UCSD-AML1 (cell line): ENCODE measurements around the gene SIM2.

ENCODE experiments used
- DNase-seq: peaks from one replicate; lab custom pipeline; 2025; ENCODE audit not compliant: unreplicated experiment; lab: John Stamatoyannopoulos, UW

The SIM2 gene

DNA sequence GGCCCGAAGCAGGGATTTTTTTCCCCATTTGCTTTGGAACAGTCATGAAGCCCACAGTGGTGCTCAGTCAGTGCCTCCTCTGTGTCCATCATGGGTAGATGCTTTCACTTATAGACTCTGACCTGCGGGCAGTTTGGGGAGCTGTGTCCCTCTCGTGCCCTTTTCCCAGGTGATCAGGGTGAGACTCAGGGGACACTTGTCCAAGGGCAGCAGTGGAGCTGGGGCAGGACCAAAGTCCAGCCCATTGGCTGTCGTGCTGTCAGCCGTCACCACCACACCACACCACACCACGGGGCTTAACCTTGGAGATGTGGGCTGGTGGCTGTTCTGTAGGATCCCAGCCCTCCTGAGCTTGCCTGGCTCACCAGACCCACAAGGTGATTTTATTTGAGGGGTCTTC, 34.9 kb downstream of the SIM2 start:
- no peak for DNase-seq

DNA sequence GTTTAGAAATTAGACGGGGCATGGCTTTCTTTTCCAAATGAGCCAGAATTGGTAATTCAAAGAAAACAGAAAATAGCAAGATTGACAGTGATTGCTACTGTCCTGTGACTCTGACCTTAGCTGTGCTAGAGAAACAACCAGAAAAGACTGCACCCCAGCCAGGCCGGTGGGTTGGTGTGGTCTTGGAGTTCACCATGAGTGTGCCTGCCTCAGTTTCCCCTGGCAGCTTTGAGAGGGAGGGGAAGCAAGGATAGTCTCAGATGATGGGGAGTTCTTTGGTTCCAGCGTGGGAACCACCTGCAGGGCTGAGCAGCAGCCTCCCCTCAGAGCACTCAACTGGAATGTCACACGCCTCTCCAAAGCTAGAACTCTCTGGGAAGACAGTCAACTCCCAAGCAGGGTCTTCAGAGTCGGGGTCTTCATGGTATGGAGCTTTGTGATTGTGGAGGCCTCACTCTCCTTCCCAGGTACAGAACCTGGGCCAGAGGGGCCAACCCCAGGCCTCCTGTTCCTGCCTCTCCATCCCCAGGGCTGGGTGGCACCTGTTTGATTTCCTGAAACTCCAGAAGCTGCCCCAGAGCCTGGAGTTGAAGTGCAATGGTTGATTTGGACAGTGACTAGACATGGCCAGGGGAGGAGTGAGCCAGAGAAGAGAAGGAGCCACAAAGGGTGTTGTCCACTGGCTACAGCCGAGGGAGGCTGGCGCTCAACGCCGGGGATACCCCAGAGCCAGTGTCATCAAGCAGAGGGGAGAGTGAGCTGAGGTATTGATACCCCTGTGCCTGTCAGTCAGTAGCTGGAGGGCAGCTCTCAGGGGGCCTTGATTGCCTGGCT, 35.7 kb downstream of the SIM2 start:
- no peak for DNase-seq

DNA sequence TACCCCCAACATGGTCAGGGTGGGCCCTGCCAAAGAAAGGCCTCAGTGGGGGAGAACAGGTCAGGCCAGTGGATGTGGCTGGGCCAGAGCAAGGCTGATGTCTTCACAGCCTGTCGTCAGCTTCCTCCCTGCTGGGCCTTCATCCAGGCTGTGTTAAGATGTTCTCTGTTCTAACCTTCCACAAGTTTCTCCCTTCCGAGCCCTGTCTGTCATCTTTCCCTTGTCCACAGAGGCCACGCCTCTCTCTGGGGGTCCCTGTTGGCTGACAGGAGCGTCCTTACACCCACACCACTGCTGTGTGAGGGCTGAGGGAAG, 36.2 kb downstream of the SIM2 start:
- DNase-seq = no peak

DNA sequence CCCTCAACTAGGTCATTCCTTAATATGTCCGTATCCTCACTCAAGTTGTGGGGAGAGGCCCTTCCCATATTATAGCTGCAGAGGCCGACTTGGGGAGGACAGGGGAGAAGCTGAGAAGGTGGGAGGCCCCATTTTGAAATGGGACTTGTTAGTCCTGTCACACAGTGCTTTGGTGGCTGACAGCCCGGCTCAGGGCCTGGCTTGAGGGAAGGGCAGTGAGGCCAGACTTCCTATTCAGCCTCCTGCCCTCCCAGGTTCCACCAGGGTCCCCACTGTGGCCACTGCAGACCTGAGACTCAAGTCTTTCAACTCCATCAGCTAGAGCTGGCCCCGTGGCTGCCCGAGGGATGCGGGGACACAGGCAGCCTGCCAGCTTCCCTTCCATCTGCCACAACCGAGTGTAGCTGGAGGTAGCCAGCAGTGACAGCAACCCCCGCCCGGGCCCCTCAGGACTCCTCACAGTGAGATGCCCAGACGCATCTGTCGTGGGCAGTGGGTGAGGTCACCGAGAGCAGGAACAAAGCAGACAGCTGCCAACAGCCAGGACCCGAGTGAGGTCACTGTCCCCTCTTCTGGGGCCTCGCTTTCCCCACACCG, 36.9 kb downstream of the SIM2 start:
- DNase-seq = no peak

DNA sequence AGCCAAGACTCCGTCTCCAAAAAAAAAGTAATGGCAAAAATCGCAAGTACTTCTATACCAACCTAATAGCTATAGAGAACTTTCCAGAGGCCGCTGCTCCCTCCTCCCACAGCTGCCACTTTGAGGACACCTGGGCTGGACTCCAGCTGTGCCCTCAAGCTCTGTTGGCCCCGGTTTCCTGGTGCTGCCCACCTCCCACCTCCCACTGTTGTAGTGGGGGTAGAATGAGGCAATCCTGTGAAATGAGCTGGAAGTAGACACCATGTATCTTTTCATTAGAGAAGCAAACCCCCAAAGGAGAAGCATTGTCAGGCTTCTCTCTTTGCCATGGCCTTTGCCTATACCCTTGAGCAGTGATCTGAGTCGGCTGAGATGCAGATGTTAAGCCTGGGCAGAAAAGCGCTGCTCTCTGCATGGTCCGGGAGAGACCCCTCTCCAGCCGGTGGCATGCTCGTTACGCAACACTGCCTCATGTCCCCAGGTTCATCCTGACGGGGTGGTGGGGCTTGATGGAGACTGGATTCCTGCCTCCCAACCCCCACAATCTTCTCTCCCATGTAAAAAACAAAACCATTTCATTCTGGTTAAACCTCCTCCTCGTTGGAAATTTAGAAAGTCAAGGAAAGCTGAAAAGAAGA, 39.7 kb downstream of the SIM2 start:
- DNase-seq = no peak

DNA sequence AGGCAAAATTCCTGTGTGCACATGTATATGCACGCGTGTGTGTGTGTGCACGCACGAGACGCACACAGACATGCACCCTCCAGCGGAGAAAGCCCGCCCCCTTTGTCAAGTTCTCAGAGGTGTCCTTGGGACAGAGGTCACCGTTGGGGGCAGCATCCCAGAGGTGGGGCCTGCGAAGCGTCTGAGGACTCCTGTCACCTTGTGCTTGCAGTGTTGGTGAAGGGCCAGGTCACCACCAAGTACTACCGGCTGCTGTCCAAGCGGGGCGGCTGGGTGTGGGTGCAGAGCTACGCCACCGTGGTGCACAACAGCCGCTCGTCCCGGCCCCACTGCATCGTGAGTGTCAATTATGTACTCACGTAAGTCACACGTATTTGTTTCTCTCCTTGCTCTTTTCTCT, 42.6 kb downstream of the SIM2 start:
- DNase-seq = no peak

DNA sequence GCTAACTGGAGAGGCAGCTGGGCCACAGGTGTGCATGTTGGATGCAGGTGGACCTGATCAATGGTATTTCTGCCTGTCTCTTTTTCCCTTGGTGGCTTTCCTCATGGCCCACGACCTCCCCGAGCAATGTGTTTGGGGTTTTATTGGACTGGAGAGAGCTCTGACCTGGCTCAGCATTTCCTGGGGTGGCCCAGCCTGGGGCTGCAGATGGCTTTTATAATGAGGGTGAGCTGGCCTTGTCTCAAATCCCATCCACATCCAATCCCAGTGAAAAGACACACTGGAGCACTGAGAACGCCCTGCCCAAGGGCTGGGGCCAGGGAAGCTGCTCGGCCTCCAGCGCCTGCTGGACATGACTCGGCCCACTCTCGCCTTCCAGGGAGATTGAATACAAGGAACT, 44.1 kb downstream of the SIM2 start:
- no peak for DNase-seq

DNA sequence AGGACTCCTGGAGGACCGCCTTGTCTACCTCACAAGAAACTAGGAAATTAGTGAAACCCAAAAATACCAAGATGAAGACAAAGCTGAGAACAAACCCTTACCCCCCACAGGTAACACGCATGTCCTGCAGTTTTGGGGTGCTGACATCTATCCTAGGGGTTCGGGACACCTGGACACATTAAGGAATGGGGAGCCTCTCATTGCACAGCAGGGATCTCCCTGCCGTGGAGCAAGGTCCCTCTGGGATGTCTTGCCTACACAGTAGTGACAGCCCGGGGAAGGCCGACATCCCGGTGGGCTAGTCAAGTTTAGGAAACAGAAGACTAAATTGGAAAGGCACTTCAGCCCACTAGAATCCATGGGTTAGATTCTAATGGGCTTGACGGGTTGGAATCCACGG, 44.5 kb downstream of the SIM2 start:
- DNase-seq = no peak

DNA sequence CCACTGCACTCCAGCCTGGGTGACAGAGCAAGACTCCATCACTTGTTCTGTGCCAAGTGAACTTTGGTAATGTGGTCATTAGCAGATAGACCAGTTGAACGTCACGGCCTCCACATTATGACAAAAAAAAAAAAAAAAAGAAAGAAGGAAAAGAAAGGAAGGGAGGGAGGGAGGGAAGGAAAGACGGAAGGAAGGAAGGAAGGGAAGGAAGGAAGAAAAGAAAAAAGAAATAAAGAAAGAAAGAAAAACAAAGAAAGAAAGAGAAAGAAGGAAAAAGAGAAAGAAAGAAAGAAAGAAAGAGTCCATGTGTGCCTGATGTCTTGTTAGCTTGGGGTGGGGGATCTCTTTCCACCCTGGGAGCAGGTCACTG, 45.3 kb downstream of the SIM2 start:
- no peak for DNase-seq

DNA sequence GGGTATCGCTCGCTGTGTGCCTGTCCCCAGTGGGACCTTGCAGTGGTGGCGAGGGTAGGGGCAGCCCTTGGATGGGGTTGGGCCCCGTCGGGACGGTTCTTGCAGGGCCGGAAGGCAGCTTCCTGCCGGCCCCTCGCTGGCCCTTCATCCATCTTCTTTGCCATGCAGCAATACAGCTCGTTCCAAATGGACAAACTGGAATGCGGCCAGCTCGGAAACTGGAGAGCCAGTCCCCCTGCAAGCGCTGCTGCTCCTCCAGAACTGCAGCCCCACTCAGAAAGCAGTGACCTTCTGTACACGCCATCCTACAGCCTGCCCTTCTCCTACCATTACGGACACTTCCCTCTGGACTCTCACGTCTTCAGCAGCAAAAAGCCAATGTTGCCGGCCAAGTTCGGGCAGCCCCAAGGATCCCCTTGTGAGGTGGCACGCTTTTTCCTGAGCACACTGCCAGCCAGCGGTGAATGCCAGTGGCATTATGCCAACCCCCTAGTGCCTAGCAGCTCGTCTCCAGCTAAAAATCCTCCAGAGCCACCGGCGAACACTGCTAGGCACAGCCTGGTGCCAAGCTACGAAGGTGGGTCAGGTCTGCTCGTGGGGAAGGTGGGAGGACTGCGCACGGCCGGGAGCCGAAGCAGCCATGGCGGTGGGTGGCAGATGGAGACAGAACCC, 45.8 kb downstream of the SIM2 start:
- DNase-seq = no peak

DNA sequence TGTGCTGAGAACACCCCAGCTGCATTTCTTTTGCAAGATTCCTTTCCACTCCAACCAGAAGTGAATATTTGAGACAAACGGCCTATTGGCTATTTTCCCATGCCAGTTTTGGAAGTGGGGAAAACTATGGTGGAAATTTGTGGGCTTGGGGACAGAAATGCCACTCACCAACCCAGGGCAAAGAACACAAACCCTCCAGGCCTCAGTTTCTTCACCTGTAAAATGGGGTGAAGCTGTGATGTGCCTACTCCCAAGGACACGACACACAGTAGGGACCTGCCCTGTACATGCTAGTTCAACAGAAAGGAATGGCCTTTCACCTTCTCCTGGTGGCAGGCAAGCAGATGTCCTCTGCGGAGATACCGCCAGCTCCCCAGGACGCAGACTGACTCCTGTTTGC, 46.5 kb downstream of the SIM2 start:
- DNase-seq = no peak

DNA sequence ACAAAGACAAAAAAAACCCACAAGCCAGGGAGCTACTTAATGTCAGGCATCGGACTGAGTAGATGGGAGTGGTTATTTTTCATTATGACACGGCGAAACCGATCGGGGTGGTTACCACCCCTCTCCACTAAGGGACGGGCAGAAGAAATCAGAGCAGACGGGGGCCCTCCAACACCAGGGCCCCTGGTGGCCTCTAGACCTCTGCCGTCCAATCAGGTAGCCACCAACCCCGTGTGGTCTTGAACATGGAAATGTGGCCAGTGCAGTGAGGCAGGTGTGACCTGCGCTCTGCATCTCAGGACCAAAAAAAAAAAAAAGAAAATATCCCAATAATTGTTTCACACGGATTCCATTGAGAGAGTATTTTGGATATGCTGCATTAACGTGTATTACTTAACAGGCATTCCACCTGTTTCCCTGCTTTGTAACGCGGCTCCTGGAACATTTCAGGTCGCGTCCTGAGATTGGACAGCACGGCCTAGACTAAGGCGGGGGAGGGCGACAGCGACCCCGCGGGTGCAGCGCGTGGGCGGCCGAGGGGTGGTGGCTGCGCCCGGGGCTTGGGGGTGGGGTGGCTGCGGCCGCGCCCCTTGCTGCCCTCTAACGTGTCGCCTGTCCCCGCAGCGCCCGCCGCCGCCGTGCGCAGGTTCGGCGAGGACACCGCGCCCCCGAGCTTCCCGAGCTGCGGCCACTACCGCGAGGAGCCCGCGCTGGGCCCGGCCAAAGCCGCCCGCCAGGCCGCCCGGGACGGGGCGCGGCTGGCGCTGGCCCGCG, 48.3 kb downstream of the SIM2 start:
- no peak for DNase-seq

DNA sequence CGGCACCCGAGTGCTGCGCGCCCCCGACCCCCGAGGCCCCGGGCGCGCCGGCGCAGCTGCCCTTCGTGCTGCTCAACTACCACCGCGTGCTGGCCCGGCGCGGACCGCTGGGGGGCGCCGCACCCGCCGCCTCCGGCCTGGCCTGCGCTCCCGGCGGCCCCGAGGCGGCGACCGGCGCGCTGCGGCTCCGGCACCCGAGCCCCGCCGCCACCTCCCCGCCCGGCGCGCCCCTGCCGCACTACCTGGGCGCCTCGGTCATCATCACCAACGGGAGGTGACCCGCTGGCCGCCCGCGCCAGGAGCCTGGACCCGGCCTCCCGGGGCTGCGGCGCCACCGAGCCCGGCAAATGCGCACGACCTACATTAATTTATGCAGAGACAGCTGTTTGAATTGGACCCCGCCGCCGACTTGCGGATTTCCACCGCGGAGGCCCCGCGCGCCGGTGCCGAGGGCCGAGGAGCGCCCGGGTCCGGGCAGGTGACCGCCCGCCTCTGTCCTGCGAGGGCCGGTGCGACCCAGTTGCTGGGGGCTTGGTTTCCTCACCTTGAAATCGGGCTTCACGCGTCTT, 49.0 kb downstream of the SIM2 start:
- peak; percentile 30 for DNase-seq

DNA sequence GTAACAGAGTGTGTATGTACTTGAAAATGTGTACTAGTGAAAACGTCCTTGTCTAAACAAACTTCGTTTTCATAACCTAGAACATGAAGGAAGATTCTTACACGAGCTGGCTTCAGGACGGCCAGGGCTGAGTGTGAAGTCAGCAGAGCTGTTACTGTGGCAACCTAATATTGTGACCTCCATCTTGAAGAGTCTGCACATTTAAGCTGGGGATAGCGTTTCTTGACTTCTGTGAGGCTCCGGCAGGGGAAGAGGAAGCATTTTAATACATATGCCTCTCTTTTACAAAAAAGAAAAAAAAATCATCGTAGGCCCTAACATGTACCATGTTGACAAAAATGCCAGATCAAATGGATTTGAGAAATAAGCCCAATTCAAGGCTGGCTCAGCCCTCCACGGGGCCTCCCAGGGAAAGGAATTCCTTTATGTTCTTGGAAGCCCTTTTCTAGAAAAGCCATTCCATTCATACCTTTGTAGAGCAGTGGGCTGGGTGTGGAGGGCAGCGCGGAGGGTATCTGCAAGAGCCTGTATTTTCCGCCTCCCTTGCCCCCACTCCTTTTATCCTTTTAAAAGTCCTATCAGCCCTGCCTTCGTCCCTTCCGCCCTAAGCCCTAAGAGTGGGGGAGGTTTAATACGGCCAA, 51.1 kb downstream of the SIM2 start:
- no peak for DNase-seq

DNA sequence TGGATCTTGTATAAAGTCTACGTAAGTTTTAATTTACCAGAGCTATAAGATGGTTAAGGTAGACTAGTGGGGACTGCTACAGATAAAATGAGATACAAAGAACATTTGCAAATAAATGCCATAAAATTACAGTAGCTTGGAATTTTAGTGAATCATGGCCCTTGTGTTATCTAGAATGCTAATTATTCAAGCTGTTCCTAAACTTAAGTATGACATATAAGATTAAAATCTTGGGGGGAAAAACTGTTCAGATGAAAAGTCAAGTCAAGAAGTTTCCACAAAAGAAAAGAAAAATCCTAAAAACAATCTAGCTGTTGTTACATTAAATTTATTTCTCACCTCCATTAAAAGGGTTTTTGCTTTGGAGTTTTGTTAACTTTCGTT, 51.7 kb downstream of the SIM2 start:
- no peak for DNase-seq

DNA sequence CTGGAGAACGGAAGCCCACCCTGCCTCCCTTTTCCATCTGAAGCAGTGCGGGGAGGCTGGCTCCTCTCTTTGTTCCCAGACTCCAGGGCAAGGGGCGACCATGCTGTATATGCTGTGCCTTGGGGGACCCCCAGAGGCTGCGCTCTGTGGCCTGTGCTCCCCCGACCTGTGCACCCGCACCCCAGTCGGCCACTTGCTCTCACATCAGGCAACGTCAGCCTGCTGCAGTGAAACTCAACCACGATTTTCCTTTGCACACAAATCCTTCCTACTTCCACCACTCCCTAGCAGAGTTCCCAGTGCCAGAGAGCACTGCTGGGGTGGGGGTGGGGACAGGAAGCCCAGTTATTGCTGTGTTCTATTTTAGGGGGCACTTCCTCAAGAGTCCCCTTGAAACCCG, 52.5 kb downstream of the SIM2 start:
- peak; percentile 17 for DNase-seq

DNA sequence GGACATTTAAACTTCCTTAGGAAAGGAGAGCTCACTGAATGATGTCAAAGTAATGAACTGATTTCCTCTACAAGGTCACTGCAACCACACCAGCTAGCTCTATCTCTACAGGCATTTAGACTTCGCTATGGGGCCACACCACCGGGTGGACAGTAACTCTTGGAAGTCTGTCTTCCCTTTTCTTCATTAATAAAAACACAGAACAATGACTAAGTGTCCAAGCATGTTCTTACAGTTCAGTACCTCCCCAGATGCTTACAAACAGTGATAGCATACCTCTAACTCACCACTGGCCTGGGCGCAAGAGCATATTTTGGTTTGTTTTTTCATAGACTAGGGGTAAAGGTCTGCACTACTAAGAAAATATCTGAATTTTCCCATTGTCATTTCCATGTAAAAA, 54.6 kb downstream of the SIM2 start:
- no peak for DNase-seq

DNA sequence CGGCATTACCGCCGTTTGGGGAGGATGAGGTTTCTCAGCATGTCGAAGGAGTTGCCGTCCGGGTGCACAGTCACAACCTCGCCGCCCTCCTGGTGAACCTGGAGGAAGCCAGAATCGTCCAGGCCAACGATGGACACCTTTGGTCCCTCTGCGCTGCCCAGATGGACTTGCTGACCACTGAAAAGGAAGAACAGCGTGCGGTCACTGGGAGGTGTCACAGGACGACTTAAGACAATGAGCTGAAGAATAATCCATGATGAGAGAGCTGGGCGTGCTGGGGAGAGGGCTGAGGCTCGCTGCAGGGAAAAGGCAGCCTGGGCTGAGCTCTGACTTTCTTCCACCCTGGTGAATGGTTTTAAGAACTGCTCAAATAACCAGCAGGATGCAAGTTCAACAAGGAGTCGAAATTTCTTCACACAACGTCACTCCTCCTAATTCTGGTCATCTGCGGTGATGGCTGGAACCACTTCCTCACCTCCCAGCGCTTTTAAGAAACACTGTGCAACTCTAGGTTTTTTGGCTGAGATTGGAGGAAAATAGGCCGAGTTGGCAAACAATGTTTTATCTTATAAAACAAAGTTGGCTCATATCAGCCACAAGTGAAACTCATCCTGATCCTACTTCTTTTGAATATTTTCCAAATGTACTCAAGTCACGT, 55.5 kb downstream of the SIM2 start:
- DNase-seq = no peak

DNA sequence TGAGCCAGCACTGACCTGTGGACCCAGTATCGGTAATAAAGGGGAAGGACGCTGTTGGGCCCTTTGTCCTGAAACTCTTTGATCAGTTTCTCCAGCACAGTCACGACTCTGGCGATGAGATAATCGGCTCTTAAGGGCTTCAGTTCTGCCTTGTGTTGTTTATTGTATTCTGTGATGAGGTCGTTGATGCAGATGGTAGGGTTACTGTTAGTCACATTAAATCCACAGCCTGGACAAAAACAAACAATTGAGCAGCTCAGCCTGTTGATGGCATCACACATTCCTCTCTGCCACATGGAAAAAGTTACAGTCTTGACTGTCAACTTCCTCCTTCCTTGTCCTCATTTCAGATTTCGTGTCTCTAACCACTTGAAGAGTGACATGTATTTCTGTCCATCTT, 57.6 kb downstream of the SIM2 start:
- DNase-seq = no peak

DNA sequence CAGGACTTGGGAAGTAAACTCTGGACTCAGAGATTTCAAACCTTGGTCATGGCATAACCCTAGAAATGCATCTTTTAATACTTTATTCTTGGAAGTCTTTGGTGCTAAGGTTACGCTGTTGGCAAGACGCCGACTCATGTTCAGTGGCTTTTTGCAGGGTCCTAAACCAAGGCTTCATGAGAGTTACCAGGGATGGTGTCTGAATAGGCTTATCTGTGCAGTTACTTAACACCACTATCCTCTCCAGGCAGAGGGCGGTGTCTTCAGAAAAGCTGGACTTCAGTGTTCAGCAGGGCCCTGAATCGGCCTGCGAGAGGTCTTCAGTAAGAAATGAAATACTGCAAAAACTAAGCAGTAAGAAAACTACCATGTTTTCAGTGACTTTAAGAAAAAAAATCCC, 58.3 kb downstream of the SIM2 start:
- DNase-seq = no peak
